H1 (cell line): ENCODE data around the gene ZNF512. TPM values are rescaled to one million over a fixed set of nuclear protein-coding genes. Genes with fewer than 3 reads are reported as not detected.

Experiments
- CTCF ChIA-PET: fragments of 300-600 bp; sonication (Branson Sonifier 250); formaldehyde crosslinking; loops from one replicate; lab custom pipeline; 2021; ENCODE audit not compliant: partially characterized antibody; lab: Charles Lee
- POLR2A ChIA-PET: fragments of 300-600 bp; sonication (Branson Sonifier 250); formaldehyde crosslinking; loops from one replicate; lab custom pipeline; 2021; ENCODE audit warnings: inconsistent platforms; ENCODE audit not compliant: partially characterized antibody; lab: Charles Lee
- DNase-seq, 2 experiments: peaks; one replicate each; pipeline versions ENCODE4 v3.0.0 to v3.0.0-alpha.2; 2010 to 2022; ENCODE audit warnings: low spot score in 2 of 2, low read depth in 1 of 2, mixed read lengths in 1 of 2
- FAIRE-seq: peaks from 2 replicates; lab custom pipeline; 2011; peaks lifted over from hg19 to GRCh38; lab: Jason Lieb, UNC
- H2AFZ ChIP-seq: 2 replicates; pipeline ENCODE4 v1.8.1; 2012; ENCODE audit warnings: low read length, inconsistent platforms
- H2AK5ac ChIP-seq: 2 replicates; pipeline ENCODE4 v1.6.1; 2013; ENCODE audit warnings: low read depth, low read length
- H2BK120ac ChIP-seq: replicated peaks from 2 replicates; pipeline ENCODE3; 2013; ENCODE audit warnings: low read depth, low read length, inconsistent platforms
- H2BK12ac ChIP-seq: 2 replicates; pipeline ENCODE4 v1.6.1; 2013; ENCODE audit warnings: low read depth, low read length
- H2BK15ac ChIP-seq: 2 replicates; pipeline ENCODE4 v1.6.1; 2013; ENCODE audit warnings: low read length
- H2BK20ac ChIP-seq: 2 replicates; pipeline ENCODE4 v1.6.1; 2013; ENCODE audit warnings: low read length
- H2BK5ac ChIP-seq: 2 replicates; pipeline ENCODE4 v1.6.1; 2013; ENCODE audit warnings: low read depth, low read length
- H3K14ac ChIP-seq: 2 replicates; pipeline ENCODE4 v1.6.1; 2013; ENCODE audit warnings: inconsistent platforms; ENCODE audit not compliant: insufficient read length
- H3K18ac ChIP-seq: 2 replicates; pipeline ENCODE4 v1.6.1; 2013; ENCODE audit warnings: low read length; ENCODE audit errors: extremely low read depth
- H3K23ac ChIP-seq: 2 replicates; pipeline ENCODE4 v1.6.1; 2013; ENCODE audit warnings: inconsistent platforms; ENCODE audit not compliant: insufficient read length
- H3K23me2 ChIP-seq: 2 replicates; pipeline ENCODE4 v1.6.1; 2013; ENCODE audit warnings: low read depth, low read length
- H3K27ac ChIP-seq: 2 replicates; pipeline ENCODE4 v1.6.1; 2011; ENCODE audit warnings: low read depth, low read length, inconsistent platforms
- H3K27me3 ChIP-seq, 4 experiments: replicated peaks in 1 of 4; 1 replicate in 1 of 4; 2 replicates in 3 of 4; pipeline versions ENCODE4 v1.6.1 to v1.8.1; 2011 to 2013; ENCODE audit warnings: low read length in 3 of 4, mild to moderate bottlenecking in 3 of 4, inconsistent platforms in 2 of 4, mixed read lengths in 2 of 4, moderate library complexity in 1 of 4; ENCODE audit not compliant: control insufficient read depth in 3 of 4, insufficient read depth in 3 of 4; ENCODE audit errors: extremely low read depth in 1 of 4
- H3K36me3 ChIP-seq, 4 experiments: 2 replicates each; pipeline versions ENCODE4 v1.6.1 to v1.8.1; 2011 to 2013; ENCODE audit warnings: mild to moderate bottlenecking in 4 of 4, low read length in 3 of 4, moderate library complexity in 2 of 4, control low read depth in 1 of 4, inconsistent platforms in 1 of 4; ENCODE audit not compliant: insufficient read depth in 4 of 4, control insufficient read depth in 2 of 4
- H3K4ac ChIP-seq: replicated peaks from 2 replicates; pipeline ENCODE3; 2013; ENCODE audit warnings: low read length, low read depth, mixed read lengths, inconsistent platforms; ENCODE audit not compliant: insufficient read length
- H3K4me1 ChIP-seq, 4 experiments: replicated peaks in 1 of 4; 1 replicate in 1 of 4; 2 replicates in 3 of 4; pipeline versions ENCODE4 v1.6.1 to v1.8.1; 2011 to 2013; ENCODE audit warnings: low read length in 3 of 4, inconsistent platforms in 2 of 4, mixed read lengths in 1 of 4; ENCODE audit not compliant: insufficient read depth in 4 of 4, control insufficient read depth in 3 of 4
- H3K4me2 ChIP-seq, 2 experiments: 2 replicates each; pipeline versions ENCODE4 v1.6.1 to v1.8.1; 2011 to 2013; ENCODE audit warnings: low read depth in 2 of 2, low read length in 2 of 2, control low read depth in 1 of 2, inconsistent platforms in 1 of 2, mild to moderate bottlenecking in 1 of 2; ENCODE audit not compliant: insufficient read depth in 1 of 2
- H3K4me3 ChIP-seq, 4 experiments: fragments of 200-600, 300-600 bp in 1 of 4; sonication (generic), shearing (Covaris generic), sonication (Bioruptor Twin) in 1 of 4; 2 replicates each; pipeline versions ENCODE4 v1.5.1 to v1.8.1; 2011 to 2016; ENCODE audit warnings: low read length in 4 of 4, low read depth in 3 of 4, control low read depth in 2 of 4, inconsistent platforms in 2 of 4, mild to moderate bottlenecking in 2 of 4, mixed read lengths in 1 of 4, moderate library complexity in 1 of 4; ENCODE audit not compliant: insufficient read depth in 2 of 4; ENCODE audit errors: extremely low read depth in 1 of 4
- H3K56ac ChIP-seq: replicated peaks from 2 replicates; pipeline ENCODE3; 2013; ENCODE audit warnings: low read depth, mild to moderate bottlenecking, mixed read lengths, low read length, inconsistent platforms; ENCODE audit not compliant: insufficient read length
- H3K79me1 ChIP-seq: 2 replicates; pipeline ENCODE4 v1.6.1; 2013; ENCODE audit warnings: low read depth, low read length, control low read depth
- H3K79me2 ChIP-seq, 2 experiments: 2 replicates each; pipeline versions ENCODE4 v1.6.1 to v1.8.1; 2012 to 2013; ENCODE audit warnings: low read length in 2 of 2, mild to moderate bottlenecking in 2 of 2, inconsistent platforms in 1 of 2; ENCODE audit not compliant: insufficient read depth in 2 of 2, control insufficient read depth in 1 of 2
- H3K9ac ChIP-seq, 4 experiments: replicated peaks in 1 of 4; 1 replicate in 1 of 4; 2 replicates in 3 of 4; pipeline versions ENCODE4 v1.6.1 to v1.8.1; 2011 to 2013; ENCODE audit warnings: low read depth in 3 of 4, low read length in 3 of 4, control low read depth in 2 of 4, mild to moderate bottlenecking in 2 of 4, moderate library complexity in 2 of 4, inconsistent platforms in 1 of 4; ENCODE audit errors: extremely low read depth in 1 of 4
- H3K9me3 ChIP-seq, 2 experiments: 2 replicates each; pipeline versions ENCODE4 v1.6.1 to v1.8.1; 2012 to 2013; ENCODE audit warnings: mild to moderate bottlenecking in 2 of 2, moderate library complexity in 2 of 2, control low read depth in 1 of 2, inconsistent platforms in 1 of 2, low read depth in 1 of 2, low read length in 1 of 2, mixed read lengths in 1 of 2; ENCODE audit not compliant: insufficient read depth in 2 of 2
- H4K20me1 ChIP-seq, 2 experiments: replicated peaks in 1 of 2; 2 replicates each; pipeline versions ENCODE3 to v1.8.1; 2011 to 2013; ENCODE audit warnings: inconsistent platforms in 2 of 2, low read length in 2 of 2, mild to moderate bottlenecking in 1 of 2; ENCODE audit not compliant: insufficient read depth in 2 of 2, control insufficient read depth in 1 of 2
- H4K5ac ChIP-seq: 2 replicates; pipeline ENCODE4 v1.6.1; 2013; ENCODE audit warnings: low read length, low read depth, mixed read lengths, inconsistent platforms; ENCODE audit not compliant: insufficient read length
- H4K8ac ChIP-seq: 2 replicates; pipeline ENCODE4 v1.8.0; 2013; ENCODE audit warnings: mild to moderate bottlenecking, moderate library complexity, low read length, inconsistent platforms; ENCODE audit not compliant: insufficient read depth; ENCODE audit errors: extremely low read depth
- H4K91ac ChIP-seq: replicated peaks from 2 replicates; pipeline ENCODE3; 2013; ENCODE audit warnings: low read length, mixed read lengths, inconsistent platforms; ENCODE audit not compliant: insufficient read length
- CBX5 ChIP-seq: fragments of 300-800, 300-1000 bp; sonication (generic); IDR thresholded peaks from 2 replicates; pipeline ENCODE4 v1.7.1; 2016; ENCODE audit warnings: antibody characterized with exemption, low read length, low read depth
- CTBP2 ChIP-seq: IDR thresholded peaks from 2 replicates; pipeline ENCODE4 v1.7.0; 2011; ENCODE audit warnings: borderline replicate concordance, mild to moderate bottlenecking, moderate library complexity, mixed read lengths, low read length; ENCODE audit not compliant: insufficient read depth, insufficient read length
- FOSL1 ChIP-seq: IDR thresholded peaks from 2 replicates; pipeline ENCODE4 v1.6.1; 2011; ENCODE audit warnings: mild to moderate bottlenecking, low read depth, low read length, moderate library complexity; ENCODE audit not compliant: insufficient read depth
- HDAC2 ChIP-seq, 2 experiments: fragments of 300-600 bp in 1 of 2; sonication (generic) in 1 of 2; IDR thresholded peaks; 2 replicates each; pipeline ENCODE4 v1.6.1; 2011 to 2012; ENCODE audit warnings: low read depth in 2 of 2, low read length in 2 of 2, mild to moderate bottlenecking in 2 of 2, moderate library complexity in 2 of 2, borderline replicate concordance in 1 of 2, inconsistent platforms in 1 of 2
- HDAC6 ChIP-seq: IDR thresholded peaks from one replicate; pipeline ENCODE4 v1.7.1; 2012; ENCODE audit warnings: low read depth, mild to moderate bottlenecking, inconsistent platforms, low read length, moderate library complexity
- JUND ChIP-seq: IDR thresholded peaks from 2 replicates; pipeline ENCODE4 v1.6.1; 2011; ENCODE audit warnings: mild to moderate bottlenecking, improper control_type of control experiment, low read length
- KDM4A ChIP-seq: IDR thresholded peaks from one replicate; pipeline ENCODE4 v1.7.1; 2012; ENCODE audit warnings: low read depth, mild to moderate bottlenecking, moderate library complexity, low read length, inconsistent platforms; ENCODE audit not compliant: severe bottlenecking
- MAX ChIP-seq: IDR thresholded peaks from 2 replicates; pipeline ENCODE4 v1.6.1; 2012; ENCODE audit warnings: inconsistent platforms
- POLR2AphosphoS5 ChIP-seq: IDR thresholded peaks from 2 replicates; pipeline ENCODE4 v1.6.1; 2011; ENCODE audit warnings: low read depth, low read length
- RXRA ChIP-seq: IDR thresholded peaks from 2 replicates; pipeline ENCODE4 v1.6.1; 2011; ENCODE audit warnings: low read depth, mild to moderate bottlenecking, low read length, moderate library complexity; ENCODE audit not compliant: insufficient read depth
- SIN3A ChIP-seq, 2 experiments: IDR thresholded peaks in 1 of 2; conservative IDR thresholded peaks in 1 of 2; 2 replicates each; pipeline ENCODE4 v1.6.1; 2011 to 2012; ENCODE audit warnings: low read length in 2 of 2, improper control_type of control experiment in 1 of 2, low read depth in 1 of 2, mild to moderate bottlenecking in 1 of 2
- SIRT6 ChIP-seq: IDR thresholded peaks from one replicate; pipeline ENCODE4 v1.7.1; 2012; ENCODE audit warnings: low read length, inconsistent platforms
- SP2 ChIP-seq: IDR thresholded peaks from 2 replicates; pipeline ENCODE4 v1.6.1; 2012; ENCODE audit warnings: mild to moderate bottlenecking, low read length, inconsistent platforms
- SRF ChIP-seq: IDR thresholded peaks from 2 replicates; pipeline ENCODE4 v1.6.1; 2011; ENCODE audit warnings: mild to moderate bottlenecking, low read depth, low read length, moderate library complexity
- WGBS, 2 experiments: shearing (Covaris generic) in 1 of 2; methylation state at CpG; one replicate each; pipeline versions ENCODE4 v1.1.6 to v1.1.7; 2013 to 2015; ENCODE audit warnings: low lambda C conversion rate in 2 of 2, mixed read lengths in 2 of 2, inconsistent platforms in 1 of 2, low coverage in 1 of 2, missing lambda C conversion rate in 1 of 2; ENCODE audit not compliant: insufficient replicate concordance in 2 of 2, insufficient coverage in 1 of 2, insufficient read length in 1 of 2; ENCODE audit errors: extremely low coverage in 1 of 2, missing lambda C conversion rate in 1 of 2; 5-methylcytosine and 5-hydroxymethylcytosine counted together
- polyA plus RNA-seq, 7 experiments: library from polyadenylated mRNA; depleted of rRNA in 3 of 7; stranded (reverse) in 5 of 7; unstranded in 2 of 7; fragments of >200 nt in 5 of 7; fragments of 200-250 nt in 2 of 7; gene quantifications; 1 replicate in 5 of 7; 2 replicates in 1 of 7; 4 replicates in 1 of 7; pipeline versions ENCODE4 v1.2.1 to v1.2.3, GENCODE V29; 2011 to 2013; ENCODE audit warnings: missing spikeins in 2 of 7, mixed read lengths in 2 of 7
- total RNA-seq: library from RNA; stranded (reverse); fragmentation: NEBNext Ultra II Directional; extraction: Animal tissue kit (Norgen Biotek cat#: 25700); gene quantifications from 2 replicates; pipeline ENCODE4 v1.2.1, GENCODE V29; 2021

Gene ZNF512
- total and polyA plus RNA-seq, 2 of the 8 experiments (the other 6 are each of a cell fraction or from before 2014, with no cell fraction given): 17.6 to 37.9 TPM

- CTCF ChIA-PET: interaction anchor here (1.5 kb wide), 1 partner anchor 11 kb away, joined by 3 read pairs; no protein-coding TSS in a partner anchor
- Histone ChIP-seq H4K8ac (no peak overlapping the region), H2AK5ac (no peak overlapping the region), H3K27me3 (peaks cover 0 to 6% (median 1%) of the 10 kb centered on the region in 4 experiments; a peak in 2 of 7 replicates), H2BK5ac (no peak overlapping the region), H4K5ac (no peak overlapping the region), H3K79me2 (no peaks in the 10 kb centered on the region), H2AFZ (no peak overlapping the region), H4K91ac (no peak overlapping the region), H3K4me1 (no peaks in the 10 kb centered on the region), H3K27ac (no peak overlapping the region), H3K9ac (no peak overlapping the region), H3K23ac (no peak overlapping the region), H3K4ac (no peak overlapping the region), H3K36me3 (no peaks in the 10 kb centered on the region), H3K4me2 (no peak overlapping the region), H3K14ac (no peak overlapping the region), H2BK15ac (no peak overlapping the region), H3K56ac (no peak overlapping the region), H2BK120ac (no peak overlapping the region), H3K23me2 (no peaks in the 10 kb centered on the region), H4K20me1 (no peaks in the 10 kb centered on the region), H3K79me1 (no peaks in the 10 kb centered on the region), H2BK20ac (no peak overlapping the region), H3K18ac (no peak overlapping the region), H2BK12ac (no peak overlapping the region), H3K4me3 (no peak overlapping the region), H3K9me3 (peaks cover 4 to 5% of the 10 kb centered on the region in 2 experiments; a peak in 1 of 4 replicates)
- DNase-seq: no peak
- POLR2A ChIA-PET: interaction anchor here (0.6 to 2.7 kb wide), 2 partner anchors 11 to 34 kb away, joined by 3 to 12 read pairs; partner anchors contain the start of gene ZNF512
- WGBS, 2 experiments: 86% methylated on average over 2 of the region's 2 CpGs; no CpG with 5 or more reads in 1 of the 2 experiments
- FAIRE-seq: no peak
- TF ChIP-seq CTBP2 (no peak), SP2 (no peak), RXRA (no peak), CBX5 (no peak), SRF (no peak), KDM4A (no peak), HDAC6 (no peak), JUND (no peak), SIRT6 (no peak), POLR2AphosphoS5 (no peak), FOSL1 (no peak), HDAC2 (IDR thresholded peaks at IDR 0.05; ENCODE audit: borderline replicate concordance in 1 of 2, low read depth in 2 of 2, low read length in 2 of 2) (no peak), MAX (no peak), SIN3A (conservative IDR thresholded peaks at IDR 0.05 in 1 of 2, IDR thresholded peaks at IDR 0.05 in 1 of 2; ENCODE audit: low read depth in 1 of 2, low read length in 2 of 2) (no peak)
Observed at GRCh38 chr2:27572439-27572838, 10.4 kb upstream of the ZNF512 start.
